ENCODE results near the gene BACH2. TPM values are rescaled to one million over a fixed set of nuclear protein-coding genes. Genes with fewer than 3 reads are reported as not detected.

BACH2 gene
- total RNA-seq, 1 experiment from 2014 or later, result 3.3 TPM

- intact Hi-C loops (cut with micrococcal nuclease), result no loop called here
- DNase-seq (ENCODE audit: low read depth, low spot score), result no peak
- ChIA-PET POLR2A (no interaction called here), RAD21 (ENCODE audit: low non-redundant PET in 1 of 2, low total read pairs in 2 of 2, uncharacterized antibody in 2 of 2, unreplicated experiment in 2 of 2) (no interaction called here), CTCF (no interaction called here)
- Histone ChIP-seq H3K4me3 (replicated peaks in 1 of 2; ENCODE audit: low read depth in 1 of 2, low read length in 2 of 2) (no peak overlapping the region), H3K36me3 (ENCODE audit: control insufficient read depth in 1 of 2, insufficient read depth in 2 of 2, low read length in 2 of 2) (no peaks in the 10 kb centered on the region), H2AFZ (ENCODE audit: low read depth, low read length, poor library complexity, severe bottlenecking) (no peak overlapping the region), H3K9ac (ENCODE audit: low read length) (no peak overlapping the region), H3K9me2 (ENCODE audit: insufficient read depth) (no peaks in the 10 kb centered on the region), H3K4me2 (ENCODE audit: low read length) (no peak overlapping the region), H3K79me2 (ENCODE audit: insufficient read depth, low read length) (no peaks in the 10 kb centered on the region), H4K20me1 (ENCODE audit: insufficient read depth) (no peaks in the 10 kb centered on the region), H3K4me1 (ENCODE audit: control insufficient read depth in 1 of 2, insufficient read depth in 2 of 2, low read length in 2 of 2) (peaks cover 5 to 15% of the 10 kb centered on the region in 2 experiments; a peak in 2 of 4 replicates), H3K27ac (ENCODE audit: low read depth, low read length) (no peak overlapping the region), H3K9me3 (ENCODE audit: control insufficient read depth in 1 of 2, insufficient read depth in 1 of 2, low read depth in 1 of 2, low read length in 2 of 2) (no peaks in the 10 kb centered on the region), H3K27me3 (ENCODE audit: insufficient read depth, low read length) (no peaks in the 10 kb centered on the region)
- BruUV-seq (replicated peaks), result no TSS peak
- no peak for TF ChIP-seq EZH2phosphoT487 (IDR thresholded peaks at IDR 0.05; ENCODE audit: borderline replicate concordance)
- TF ChIP-seq EZH2 (IDR thresholded peaks at IDR 0.05), result no peak
- no peak for TF ChIP-seq CEBPB (IDR thresholded peaks at IDR 0.05; ENCODE audit: low read depth)
- TF ChIP-seq SIN3A (IDR thresholded peaks at IDR 0.05; ENCODE audit: low read depth), result no peak
- no peak for TF ChIP-seq ZFX (IDR thresholded peaks at IDR 0.05)
- no peak for TF ChIP-seq EGR1 (IDR thresholded peaks at IDR 0.05; ENCODE audit: low read depth)
- no peak for TF ChIP-seq MAX (IDR thresholded peaks at IDR 0.05)
- TF ChIP-seq YY1 (IDR thresholded peaks at IDR 0.05; ENCODE audit: extremely low read depth, insufficient replicate concordance, low read depth, low read length), result no peak
- no peak for TF ChIP-seq CTCF (IDR thresholded peaks at IDR 0.05 in 2 of 3, conservative IDR thresholded peaks at IDR 0.05 in 1 of 3; ENCODE audit: borderline replicate concordance in 1 of 3, insufficient read depth in 1 of 3, low read depth in 2 of 3, low read length in 2 of 3)
- TF ChIP-seq JUND (IDR thresholded peaks at IDR 0.05), result no peak
- TF ChIP-seq ZBTB33 (IDR thresholded peaks at IDR 0.05; ENCODE audit: extremely low read depth, insufficient replicate concordance, low read length), result no peak
- no peak for TF ChIP-seq ZNF274 (IDR thresholded peaks at IDR 0.05; ENCODE audit: low read depth, low read length)
- ATAC-seq, result no peak
Observed at GRCh38 chr6:90237350-90237990, 59.2 kb downstream of the BACH2 start.

Measured in HCT116 (cell line).